DMS53 treated with DMSO at 0.1 percent for 48 hours (cell line): ENCODE results near the gene DNAH5.
"Not testable (repeated sequence)": the region's sequence is repeated elsewhere in the genome, so short reads cannot be mapped to it uniquely, and the experiment has no call there.

ENCODE experiments used
- DNase-seq: peaks from one replicate; lab custom pipeline; 2025; ENCODE audit not compliant: unreplicated experiment; lab: John Stamatoyannopoulos, UW

DNAH5 gene

DNA sequence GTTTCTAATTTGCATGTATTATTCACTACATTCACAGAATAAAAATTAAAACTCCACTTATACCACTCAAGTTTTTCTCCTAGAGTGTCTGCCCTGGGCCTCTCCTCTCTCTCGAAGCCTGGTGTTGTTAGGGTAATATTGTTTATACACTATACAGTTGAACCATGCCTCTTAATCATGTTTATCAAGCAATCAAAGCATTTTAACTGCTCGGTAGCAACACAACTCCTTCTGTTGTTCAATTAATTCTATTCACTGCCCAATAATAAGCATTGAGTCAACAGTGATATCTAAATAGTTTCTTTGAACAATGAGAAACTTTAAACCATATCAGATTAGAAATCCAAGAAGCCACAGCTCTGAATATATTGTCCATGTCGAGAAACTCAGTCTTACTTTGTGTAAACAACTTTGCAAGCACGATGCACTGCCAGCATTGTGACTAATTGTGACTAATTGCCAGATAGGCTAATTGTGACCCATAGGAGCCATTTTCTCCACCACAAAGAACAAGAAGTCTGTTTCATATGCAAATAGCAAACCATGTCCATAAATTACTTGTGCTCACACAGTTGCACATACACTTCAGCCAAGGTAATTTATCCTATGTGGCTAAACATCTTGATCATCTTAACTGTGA, at the start of gene DNAH5:
TSS of gene DNAH5 (minus strand) at position 129 of the 640 bp plus-strand sequence. CDS start 250 bp downstream, outside the sequence.
- DNase-seq, result no peak

- no peak for DNase-seq
Measured at GRCh38 chr5:13993926-13994325, 49.4 kb upstream of the DNAH5 start.

GRCh38 chr5:13992795-13993194, 48.3 kb upstream of the DNAH5 start:
- no peak for DNase-seq

GRCh38 chr5:13991365-13991764, 46.9 kb upstream of the DNAH5 start:
- no peak for DNase-seq

GRCh38 chr5:13990896-13991295, 46.4 kb upstream of the DNAH5 start:
- no peak for DNase-seq

GRCh38 chr5:13989832-13990231, 45.3 kb upstream of the DNAH5 start:
- DNase-seq, result no peak

DNA sequence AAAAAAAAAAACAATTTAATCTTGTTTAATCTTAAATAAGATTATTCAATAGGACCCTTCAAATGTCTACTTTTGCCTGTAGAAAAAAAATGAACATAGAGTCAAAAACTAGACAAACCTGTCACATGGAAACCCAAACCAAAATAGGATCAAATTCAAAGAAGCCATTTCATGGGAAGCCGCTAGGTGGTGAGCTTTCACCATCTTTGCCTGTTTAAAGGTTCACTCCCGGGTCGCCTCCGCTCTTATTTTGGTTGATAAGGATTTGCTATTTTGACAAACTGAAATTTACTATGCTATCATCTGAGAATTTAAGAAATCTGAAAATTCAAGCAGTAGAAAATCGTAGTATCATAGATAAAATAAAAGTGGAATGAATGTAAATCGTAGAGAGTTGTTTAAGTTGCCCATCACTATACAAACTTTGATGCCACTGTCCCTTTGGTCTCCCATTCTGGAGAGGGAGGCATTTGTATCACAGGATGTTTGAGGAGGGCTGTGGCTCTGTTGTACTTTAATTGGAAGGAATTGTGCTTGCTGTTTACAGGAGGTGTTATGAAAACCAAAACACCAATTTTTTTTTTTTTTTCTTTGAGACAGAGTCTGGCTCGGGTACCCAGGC, 43.5 kb upstream of the DNAH5 start:
- DNase-seq, result peak; percentile 72

GRCh38 chr5:13985731-13986418, 41.4 kb upstream of the DNAH5 start:
- DNase-seq, result no peak

- DNase-seq, result not testable (repeated sequence)
Measured at GRCh38 chr5:13984888-13985287, 40.4 kb upstream of the DNAH5 start.

- DNase-seq, result peak; percentile 28
Measured at GRCh38 chr5:13976867-13977830, 32.7 kb upstream of the DNAH5 start.

- no peak for DNase-seq
Measured at GRCh38 chr5:13976223-13976622, 31.7 kb upstream of the DNAH5 start.

GRCh38 chr5:13975246-13975645, 30.8 kb upstream of the DNAH5 start:
- no peak for DNase-seq

DNA sequence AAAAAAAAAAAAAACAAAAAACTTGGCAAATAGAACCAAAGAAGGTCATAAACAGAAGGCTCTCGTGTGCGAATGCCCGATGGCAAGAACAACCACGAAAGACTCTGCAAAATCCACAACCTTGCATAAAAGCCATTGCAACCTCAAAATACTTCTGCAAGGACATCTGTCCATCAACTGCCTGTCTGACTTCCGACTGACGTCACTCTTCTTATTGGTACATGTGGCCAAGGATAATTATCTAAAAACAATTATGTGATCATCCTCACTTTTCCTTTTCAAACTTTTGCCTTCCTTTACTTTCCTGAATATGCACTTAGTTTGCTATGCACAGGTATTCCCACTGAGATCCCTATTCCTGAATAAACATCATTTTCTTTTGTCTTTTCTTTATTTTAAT, 29.2 kb upstream of the DNAH5 start:
- DNase-seq, result no peak

DNA sequence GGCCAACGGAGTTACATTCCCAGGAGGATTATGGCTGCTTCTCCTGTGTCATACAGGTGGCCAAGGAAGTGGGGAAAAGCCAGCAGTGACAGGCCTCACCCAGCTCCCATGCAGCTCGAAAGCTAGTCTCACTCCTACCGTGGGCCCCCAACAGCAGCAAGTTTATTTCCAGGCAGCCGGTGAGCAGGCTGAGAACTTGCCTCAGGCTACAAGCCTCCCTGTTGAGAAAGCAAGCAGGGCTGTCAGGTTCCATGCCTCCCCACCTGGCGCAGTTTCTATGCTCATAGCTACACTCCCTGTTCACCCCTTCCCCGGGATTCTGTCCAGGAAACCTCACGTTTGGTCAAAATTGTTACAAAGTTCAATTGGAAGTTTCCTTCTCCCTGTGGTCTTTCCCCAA, 27.5 kb upstream of the DNAH5 start:
- DNase-seq, result no peak

GRCh38 chr5:13957032-13957645, 12.7 kb upstream of the DNAH5 start:
- DNase-seq, result peak; percentile 73

- DNase-seq, result no peak
Measured at GRCh38 chr5:13956471-13956870, 12.0 kb upstream of the DNAH5 start.

DNA sequence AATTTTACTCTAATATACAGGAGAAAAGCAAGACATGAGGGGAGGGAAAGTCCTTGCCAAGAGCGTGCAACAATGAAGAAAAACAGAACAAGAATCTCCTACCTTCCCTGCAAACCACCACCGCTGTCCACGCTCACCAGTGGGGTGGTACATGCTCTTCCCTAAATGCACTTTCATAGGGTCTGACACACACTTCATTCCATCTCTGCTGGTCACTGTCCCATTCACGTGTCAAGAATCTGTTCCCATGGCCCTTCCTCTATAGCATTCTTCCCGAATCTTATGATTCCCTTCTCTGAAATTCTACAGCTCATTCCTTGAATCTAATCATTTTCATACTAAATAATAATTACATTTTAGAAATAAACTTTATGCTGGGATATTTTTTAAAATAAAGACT, 11.4 kb upstream of the DNAH5 start:
- no peak for DNase-seq

DNA sequence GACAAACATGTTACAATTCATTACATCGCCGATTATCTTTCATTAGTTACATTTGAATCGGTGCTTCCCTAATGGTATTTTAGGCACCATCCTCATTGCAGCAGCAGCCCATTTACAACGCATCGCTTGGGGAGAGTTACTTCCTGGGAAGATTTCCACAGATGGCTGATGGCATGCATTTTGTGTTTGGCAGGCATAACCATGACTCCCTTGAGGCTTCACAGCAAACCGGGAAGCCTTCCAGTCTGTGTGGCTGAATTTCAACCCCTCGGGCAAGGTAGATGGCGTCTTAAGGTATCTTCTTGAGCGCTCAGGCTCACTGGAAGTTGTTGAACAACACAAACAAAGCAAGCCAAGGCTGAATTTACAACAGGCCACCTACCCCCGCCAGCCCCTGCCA, 1.6 kb upstream of the DNAH5 start:
- DNase-seq, result no peak

DNA sequence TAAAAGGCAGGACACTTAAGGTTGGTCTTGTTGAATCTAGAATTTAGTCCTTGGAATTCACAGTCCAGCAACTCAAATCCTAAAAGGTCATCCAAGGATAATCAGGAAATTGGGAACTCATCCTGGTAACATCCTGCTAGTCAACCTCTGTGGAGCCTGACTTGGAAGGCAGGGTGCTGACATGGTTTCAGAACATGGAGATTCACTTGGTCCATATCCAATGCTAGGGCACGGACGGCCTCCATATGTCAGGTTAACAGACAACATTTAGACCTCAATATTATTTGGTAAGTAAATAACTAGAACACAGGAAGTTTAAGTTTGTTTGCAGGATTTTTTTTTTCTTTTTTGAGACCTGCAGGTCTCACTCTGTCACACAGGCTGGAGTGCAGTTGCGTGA, 783 bp upstream of the DNAH5 start:
- no peak for DNase-seq

- DNase-seq, result no peak
Measured at GRCh38 chr5:13943676-13944075, 812 bp downstream of the DNAH5 start.

- no peak for DNase-seq
Measured at GRCh38 chr5:13941468-13941867, 3.0 kb downstream of the DNAH5 start.
